GM12878 (cell line): ENCODE measurements around the gene FBXO15. TPM values are rescaled to one million over a fixed set of nuclear protein-coding genes. Genes with fewer than 3 reads are reported as not detected.

Source experiments
- ATAC-seq: fragments of 200-7000 bp; cut with Tn5 transposase; 3 replicates; pipeline ENCODE4 v1.9.1; 2020; ENCODE audit warnings: mild to moderate bottlenecking, moderate library complexity
- BruUV-seq: library from RNA; stranded (reverse); fragments of 400-500 nt; replicated peaks from 2 replicates; lab custom pipeline; 2021; lab: Mats Ljungman, UMichigan
- CTCF ChIA-PET: fragments of 300-600 bp; sonication (Branson Sonifier 250); formaldehyde crosslinking; extraction: SDS; loops from one replicate; lab custom pipeline; 2021; ENCODE audit warnings: inconsistent platforms; lab: Yijun Ruan, JAX
- POLR2A ChIA-PET: fragments of 350-600 bp; formaldehyde crosslinking; extraction: SDS; loops from one replicate; lab custom pipeline; 2021; ENCODE audit warnings: inconsistent platforms; lab: Charles Lee
- RAD21 ChIA-PET: fragments of 300-600 bp; sonication (Branson Sonifier 250); formaldehyde crosslinking; loops from one replicate; lab custom pipeline; 2023; ENCODE audit warnings: antibody characterized with exemption; ENCODE audit not compliant: unreplicated experiment; lab: Charles Lee
- SMC1A ChIA-PET: fragments of 300-600 bp; sonication (Branson Sonifier 250); formaldehyde crosslinking; loops from one replicate; lab custom pipeline; 2023; ENCODE audit not compliant: unreplicated experiment, uncharacterized antibody; lab: Charles Lee
- DNase-seq: peaks from one replicate; pipeline ENCODE4 v3.0.0-alpha.2; 2011; ENCODE audit warnings: low read depth, low spot score
- FAIRE-seq: peaks from 3 replicates; lab custom pipeline; 2011; peaks lifted over from hg19 to GRCh38; lab: Jason Lieb, UNC
- H2AFZ ChIP-seq: 2 replicates; pipeline ENCODE4 v1.6.0; 2011; ENCODE audit warnings: low read depth, low read length, control low read depth; ENCODE audit not compliant: control insufficient read depth
- H3K27ac ChIP-seq: 2 replicates; pipeline ENCODE4 v1.5.1; 2011; ENCODE audit warnings: control low read depth; ENCODE audit not compliant: control insufficient read depth, insufficient read depth
- H3K27me3 ChIP-seq, 2 experiments: replicated peaks in 1 of 2; 2 replicates each; pipeline versions ENCODE4 v1.6.0 to v1.6.1; 2011; ENCODE audit warnings: low read length in 1 of 2; ENCODE audit not compliant: control insufficient read depth in 2 of 2, insufficient read depth in 2 of 2
- H3K36me3 ChIP-seq, 2 experiments: 2 replicates each; pipeline ENCODE4 v1.5.1; 2011; ENCODE audit warnings: low read length in 1 of 2; ENCODE audit not compliant: control insufficient read depth in 2 of 2, insufficient read depth in 2 of 2
- H3K4me1 ChIP-seq: 2 replicates; pipeline ENCODE4 v1.6.1; 2011; ENCODE audit warnings: mild to moderate bottlenecking, low read length, moderate library complexity, mixed read lengths; ENCODE audit not compliant: control insufficient read depth, insufficient read depth
- H3K4me2 ChIP-seq: 2 replicates; pipeline ENCODE4 v1.6.0; 2011; ENCODE audit warnings: control low read depth; ENCODE audit not compliant: control insufficient read depth, insufficient read depth
- H3K4me3 ChIP-seq: fragments of 200-600 bp; sonication (generic); 2 replicates; pipeline ENCODE4 v1.5.1; 2016
- H3K79me2 ChIP-seq: 2 replicates; pipeline ENCODE4 v1.6.0; 2011; ENCODE audit warnings: low read length; ENCODE audit not compliant: control insufficient read depth, insufficient read depth
- H3K9ac ChIP-seq: 2 replicates; pipeline ENCODE4 v1.8.0; 2011; ENCODE audit warnings: low read length, control low read depth, mixed read lengths; ENCODE audit not compliant: control insufficient read depth, insufficient read depth
- H3K9me3 ChIP-seq: replicated peaks from 3 replicates; pipeline ENCODE4 v1.5.1; 2011; ENCODE audit warnings: mild to moderate bottlenecking, low read length; ENCODE audit not compliant: control insufficient read depth, insufficient read depth
- H4K20me1 ChIP-seq: 2 replicates; pipeline ENCODE4 v1.6.0; 2011; ENCODE audit not compliant: control insufficient read depth, insufficient read depth
- BHLHE40 ChIP-seq, 2 experiments: fragments of 450-650 bp in 1 of 2; IDR thresholded peaks; 2 replicates each; pipeline ENCODE4 v1.6.1; 2011 to 2017; ENCODE audit warnings: low read depth in 2 of 2, borderline replicate concordance in 1 of 2, improper control_type of control experiment in 1 of 2, low read length in 1 of 2, mild to moderate bottlenecking in 1 of 2
- EGR1 ChIP-seq, 2 experiments: IDR thresholded peaks; 1 replicate in 1 of 2; 2 replicates in 1 of 2; pipeline ENCODE4 v1.6.1; 2011 to 2012; ENCODE audit warnings: low read depth in 2 of 2, low read length in 2 of 2, borderline replicate concordance in 1 of 2, mild to moderate bottlenecking in 1 of 2, moderate library complexity in 1 of 2
- EP300 ChIP-seq, 2 experiments: fragments of 150-350 bp in 1 of 2; IDR thresholded peaks; 2 replicates each; pipeline ENCODE4 v1.6.1; 2011 to 2012; ENCODE audit warnings: low read depth in 2 of 2, low read length in 2 of 2, borderline replicate concordance in 1 of 2, improper control_type of control experiment in 1 of 2, inconsistent platforms in 1 of 2; ENCODE audit not compliant: control insufficient read depth in 1 of 2
- NFYA ChIP-seq: IDR thresholded peaks from 2 replicates; pipeline ENCODE4 v1.6.1; 2011; ENCODE audit warnings: low read depth, mild to moderate bottlenecking, low read length, improper control_type of control experiment, borderline replicate concordance
- NR2F1 ChIP-seq: fragments of 450-650 bp; conservative IDR thresholded peaks from 2 replicates; pipeline ENCODE4 v1.6.1; 2017; ENCODE audit warnings: mild to moderate bottlenecking
- RAD51 ChIP-seq: fragments of 450-650 bp; IDR thresholded peaks from 2 replicates; pipeline ENCODE4 v1.6.1; 2016; ENCODE audit warnings: moderate library complexity, mild to moderate bottlenecking, inconsistent platforms
- RBBP5 ChIP-seq: fragments of 200-600 bp; sonication (generic); conservative IDR thresholded peaks from 2 replicates; pipeline ENCODE4 v1.6.1; 2016
- SP1 ChIP-seq: IDR thresholded peaks from one replicate; pipeline ENCODE4 v1.6.1; 2011; ENCODE audit warnings: low read depth, low read length
- YBX1 ChIP-seq: fragments of 450-650 bp; IDR thresholded peaks from 2 replicates; pipeline ENCODE4 v1.6.1; 2016; ENCODE audit warnings: antibody characterized with exemption
- YY1 ChIP-seq: IDR thresholded peaks from 2 replicates; pipeline ENCODE4 v1.6.1; 2011; ENCODE audit warnings: low read depth, mild to moderate bottlenecking, low read length
- ZBED1 ChIP-seq: IDR thresholded peaks from 2 replicates; pipeline ENCODE4 v1.6.1; 2016; ENCODE audit warnings: borderline replicate concordance
- ZNF622 ChIP-seq: fragments of 450-650 bp; IDR thresholded peaks from 2 replicates; pipeline ENCODE4 v1.6.1; 2017; ENCODE audit warnings: mild to moderate bottlenecking, inconsistent platforms
- ZZZ3 ChIP-seq: IDR thresholded peaks from 2 replicates; pipeline ENCODE4 v1.6.1; 2011; ENCODE audit warnings: low read depth; ENCODE audit not compliant: control insufficient read depth, insufficient read length
- WGBS: methylation state at CpG from one replicate; pipeline ENCODE4 v1.1.6; 2016; ENCODE audit warnings: low lambda C conversion rate; ENCODE audit not compliant: insufficient replicate concordance, insufficient coverage; ENCODE audit errors: missing lambda C conversion rate; 5-methylcytosine and 5-hydroxymethylcytosine counted together
- in situ Hi-C: fragments of 300-500 bp; cut with MboI; formaldehyde crosslinking; loops from 9 replicates; pipeline ENCODE4 v1.14.3; 2018; ENCODE audit warnings: mixed read lengths
- intact Hi-C: fragments of 100-400 bp; cut with micrococcal nuclease; formaldehyde crosslinking; loops from one replicate; pipeline ENCODE4 v1.14.2; 2022; ENCODE audit not compliant: unreplicated experiment
- polyA plus RNA-seq, 11 experiments: library from polyadenylated mRNA; depleted of rRNA in 4 of 11; unstranded in 6 of 11; stranded (reverse) in 5 of 11; fragments of >200 nt; fragmentation: Nextera tagmentation in 4 of 11; fragmentation: Illumina TruSeq in 1 of 11; extraction: Ambion mirVana in 4 of 11; extraction: Trizol in 1 of 11; gene quantifications; 1 replicate in 1 of 11; 2 replicates in 10 of 11; pipeline versions ENCODE4 v1.2.1 to v1.2.3, GENCODE V29; 2011 to 2016; ENCODE audit warnings: inconsistent platforms in 2 of 11, missing spikeins in 2 of 11, low read depth in 1 of 11
- total RNA-seq, 4 experiments: library from RNA; depleted of rRNA in 3 of 4; stranded (reverse); fragments of >200 nt in 3 of 4; fragmentation: Illumina TruSeq in 1 of 4; extraction: Trizol in 1 of 4; gene quantifications; 2 replicates each; pipeline versions ENCODE4 v1.2.1 to v1.2.3, GENCODE V29; 2013 to 2021
- TF ChIP-seq, protein P1 (sequence below): IDR thresholded peaks from 2 replicates; pipeline ENCODE4 v1.6.1; 2012; ENCODE audit warnings: improper control_type of control experiment, low read depth, low read length; ENCODE audit not compliant: insufficient replicate concordance

The FBXO15 gene
- total and polyA plus RNA-seq, 10 of the 15 experiments (the other 5 are each of a cell fraction or from before 2014, with no cell fraction given), result 0.06 to 0.90 (median 0.22) TPM; not detected in 3

DNA sequence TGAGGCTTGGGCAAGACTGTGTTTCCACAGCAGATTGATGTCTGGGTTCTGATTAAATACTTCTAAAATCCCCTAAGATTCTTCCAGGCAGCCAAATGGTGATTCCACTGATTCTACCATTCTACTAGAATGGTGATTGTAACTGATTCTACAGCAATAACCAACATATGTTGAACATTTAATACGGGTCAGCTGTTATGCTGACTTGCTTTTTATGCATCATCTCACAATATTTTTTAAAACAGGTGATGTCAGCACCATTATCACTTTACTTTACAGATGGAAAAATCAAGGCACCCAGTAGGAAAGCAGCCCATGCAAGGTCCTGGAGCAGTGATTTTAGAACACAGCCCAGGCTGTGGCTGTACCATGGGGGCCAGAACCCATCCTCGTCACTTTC, 38.2 kb upstream of the FBXO15 start:
- H3K36me3 ChIP-seq, result no peaks in the 10 kb centered on the region
- H3K9ac ChIP-seq, result no peak overlapping the region
- no peak overlapping the region for H2AFZ ChIP-seq
- no peaks in the 10 kb centered on the region for H3K9me3 ChIP-seq
- SMC1A ChIA-PET, result interaction anchor here (0.6 to 1.1 kb wide), 2 partner anchors 14 to 444 kb away, joined by 3 to 4 read pairs; no protein-coding TSS in a partner anchor
- TF ChIP-seq EGR1 (IDR thresholded peaks at IDR 0.05; ENCODE audit: borderline replicate concordance in 1 of 2, low read depth in 2 of 2, low read length in 2 of 2) (no peak), RBBP5 (no peak), NR2F1 (no peak), NFYA (no peak), RAD51 (no peak), BHLHE40 (IDR thresholded peaks at IDR 0.05; ENCODE audit: borderline replicate concordance in 1 of 2, low read depth in 2 of 2, low read length in 1 of 2) (no peak), ZBED1 (no peak)
- TF ChIP-seq, all 136 proteins: peak for 0
- H3K27me3 ChIP-seq, result peaks cover 0 to 4% of the 10 kb centered on the region in 2 experiments; a peak in 3 of 4 replicates
- in situ Hi-C loops (no loop called here), intact Hi-C loops (no loop called here)
- no peaks in the 10 kb centered on the region for H4K20me1 ChIP-seq
- no peaks in the 10 kb centered on the region for H3K4me1 ChIP-seq
- ATAC-seq (no peak), DNase-seq (no peak), FAIRE-seq (no peak)
- H3K27ac ChIP-seq, result no peak overlapping the region
- CTCF ChIA-PET, result no interaction called here
- POLR2A ChIA-PET, result no interaction called here
- no peaks in the 10 kb centered on the region for H3K79me2 ChIP-seq
- no peak overlapping the region for H3K4me2 ChIP-seq
- RAD21 ChIA-PET, result no interaction called here
- no peak overlapping the region for H3K4me3 ChIP-seq
- WGBS, result 19% methylated on average over 2 of the region's 2 CpGs
- BruUV-seq, result no TSS peak

DNA sequence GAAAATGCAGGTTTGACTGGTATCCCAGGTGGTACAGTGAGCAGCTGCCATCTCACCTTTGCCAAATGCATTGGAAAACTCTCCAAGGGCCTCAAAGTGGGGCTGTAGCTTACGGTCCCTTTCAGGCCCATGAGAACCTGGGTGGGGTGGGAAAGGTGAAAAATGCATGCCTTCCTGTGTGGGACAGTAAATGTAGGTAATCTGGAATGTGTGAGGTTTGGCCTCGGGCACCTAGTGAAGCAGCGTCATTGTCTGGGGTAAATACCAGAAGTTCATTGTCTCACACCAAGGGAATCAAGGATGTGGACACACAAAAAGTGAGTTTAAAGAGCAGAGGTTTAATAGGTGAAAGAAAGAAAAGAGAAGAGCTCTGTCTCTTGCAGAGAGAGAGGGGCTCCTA, 37.2 kb upstream of the FBXO15 start:
- in situ Hi-C loops (no loop called here), intact Hi-C loops (no loop called here)
- WGBS, result 64% methylated on average over 3 of the region's 3 CpGs
- Histone ChIP-seq H3K9ac (no peak overlapping the region), H3K79me2 (no peaks in the 10 kb centered on the region), H3K4me3 (no peak overlapping the region), H3K27me3 (peaks cover 0 to 4% of the 10 kb centered on the region in 2 experiments), H3K27ac (no peak overlapping the region), H3K9me3 (no peaks in the 10 kb centered on the region), H3K4me2 (no peak overlapping the region), H3K4me1 (no peaks in the 10 kb centered on the region), H3K36me3 (no peaks in the 10 kb centered on the region), H4K20me1 (no peaks in the 10 kb centered on the region), H2AFZ (no peak overlapping the region)
- no TSS peak for BruUV-seq
- POLR2A ChIA-PET, result no interaction called here
- SMC1A ChIA-PET, result interaction anchor here (0.7 kb wide), 1 partner anchor 9 kb away, joined by 4 read pairs; no protein-coding TSS in a partner anchor
- no peak for DNase-seq
- RAD21 ChIA-PET, result no interaction called here
- CTCF ChIA-PET, result interaction anchor here (0.6 kb wide), 1 partner anchor 164 kb away, joined by 3 read pairs; no protein-coding TSS in a partner anchor
- ATAC-seq, result no peak
- no peak for FAIRE-seq
- TF ChIP-seq YY1 (no peak), ZZZ3 (no peak), YBX1 (no peak), ZNF622 (no peak), EP300 (IDR thresholded peaks at IDR 0.05; ENCODE audit: borderline replicate concordance in 1 of 2, control insufficient read depth in 1 of 2, low read depth in 2 of 2, low read length in 2 of 2) (no peak), SP1 (no peak)
- TF ChIP-seq, protein P1, sequence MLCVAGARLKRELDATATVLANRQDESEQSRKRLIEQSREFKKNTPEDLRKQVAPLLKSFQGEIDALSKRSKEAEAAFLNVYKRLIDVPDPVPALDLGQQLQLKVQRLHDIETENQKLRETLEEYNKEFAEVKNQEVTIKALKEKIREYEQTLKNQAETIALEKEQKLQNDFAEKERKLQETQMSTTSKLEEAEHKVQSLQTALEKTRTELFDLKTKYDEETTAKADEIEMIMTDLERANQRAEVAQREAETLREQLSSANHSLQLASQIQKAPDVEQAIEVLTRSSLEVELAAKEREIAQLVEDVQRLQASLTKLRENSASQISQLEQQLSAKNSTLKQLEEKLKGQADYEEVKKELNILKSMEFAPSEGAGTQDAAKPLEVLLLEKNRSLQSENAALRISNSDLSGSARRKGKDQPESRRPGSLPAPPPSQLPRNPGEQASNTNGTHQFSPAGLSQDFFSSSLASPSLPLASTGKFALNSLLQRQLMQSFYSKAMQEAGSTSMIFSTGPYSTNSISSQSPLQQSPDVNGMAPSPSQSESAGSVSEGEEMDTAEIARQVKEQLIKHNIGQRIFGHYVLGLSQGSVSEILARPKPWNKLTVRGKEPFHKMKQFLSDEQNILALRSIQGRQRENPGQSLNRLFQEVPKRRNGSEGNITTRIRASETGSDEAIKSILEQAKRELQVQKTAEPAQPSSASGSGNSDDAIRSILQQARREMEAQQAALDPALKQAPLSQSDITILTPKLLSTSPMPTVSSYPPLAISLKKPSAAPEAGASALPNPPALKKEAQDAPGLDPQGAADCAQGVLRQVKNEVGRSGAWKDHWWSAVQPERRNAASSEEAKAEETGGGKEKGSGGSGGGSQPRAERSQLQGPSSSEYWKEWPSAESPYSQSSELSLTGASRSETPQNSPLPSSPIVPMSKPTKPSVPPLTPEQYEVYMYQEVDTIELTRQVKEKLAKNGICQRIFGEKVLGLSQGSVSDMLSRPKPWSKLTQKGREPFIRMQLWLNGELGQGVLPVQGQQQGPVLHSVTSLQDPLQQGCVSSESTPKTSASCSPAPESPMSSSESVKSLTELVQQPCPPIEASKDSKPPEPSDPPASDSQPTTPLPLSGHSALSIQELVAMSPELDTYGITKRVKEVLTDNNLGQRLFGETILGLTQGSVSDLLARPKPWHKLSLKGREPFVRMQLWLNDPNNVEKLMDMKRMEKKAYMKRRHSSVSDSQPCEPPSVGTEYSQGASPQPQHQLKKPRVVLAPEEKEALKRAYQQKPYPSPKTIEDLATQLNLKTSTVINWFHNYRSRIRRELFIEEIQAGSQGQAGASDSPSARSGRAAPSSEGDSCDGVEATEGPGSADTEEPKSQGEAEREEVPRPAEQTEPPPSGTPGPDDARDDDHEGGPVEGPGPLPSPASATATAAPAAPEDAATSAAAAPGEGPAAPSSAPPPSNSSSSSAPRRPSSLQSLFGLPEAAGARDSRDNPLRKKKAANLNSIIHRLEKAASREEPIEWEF, result no peak
